ENCODE results near the gene TSC22D3.

Gene TSC22D3

GRCh38 chrX:107750861-107751445, 24.6 kb downstream of the TSC22D3 start:
- no peak overlapping the region for H3K4me3 ChIP-seq (replicated peaks in 1 of 2; ENCODE audit: low read depth in 2 of 2, low read length in 2 of 2)
- TF ChIP-seq CTCF (IDR thresholded peaks at IDR 0.05; ENCODE audit: low read depth, low read length), result no peak
- DNase-seq (ENCODE audit: low read depth in 2 of 2), result no peak

DNA sequence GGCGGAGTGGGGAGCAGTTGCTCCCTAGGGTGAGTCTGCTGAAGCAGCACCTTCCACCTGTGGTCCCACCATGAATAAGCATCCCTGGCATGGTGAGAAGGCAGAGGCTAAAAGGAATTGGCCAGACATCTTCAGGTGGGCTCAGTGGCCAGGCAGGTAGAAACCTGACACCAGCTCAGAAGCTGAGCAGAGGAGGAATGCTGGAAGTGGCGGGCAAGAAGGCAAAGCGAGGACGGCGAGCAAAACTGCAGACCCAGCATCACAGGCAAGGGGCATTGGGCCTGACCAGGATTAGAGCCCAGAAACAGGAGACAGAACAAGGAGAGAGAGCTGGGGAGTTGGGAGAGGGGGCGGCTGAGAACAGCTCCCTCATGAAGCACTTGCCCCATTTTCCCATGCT, 25.3 kb downstream of the TSC22D3 start:
- no peak for TF ChIP-seq CTCF (IDR thresholded peaks at IDR 0.05; ENCODE audit: low read depth, low read length)
- H3K4me3 ChIP-seq (replicated peaks in 1 of 2; ENCODE audit: low read depth in 2 of 2, low read length in 2 of 2), result no peak overlapping the region
- no peak for DNase-seq (ENCODE audit: low read depth in 2 of 2)

DNA sequence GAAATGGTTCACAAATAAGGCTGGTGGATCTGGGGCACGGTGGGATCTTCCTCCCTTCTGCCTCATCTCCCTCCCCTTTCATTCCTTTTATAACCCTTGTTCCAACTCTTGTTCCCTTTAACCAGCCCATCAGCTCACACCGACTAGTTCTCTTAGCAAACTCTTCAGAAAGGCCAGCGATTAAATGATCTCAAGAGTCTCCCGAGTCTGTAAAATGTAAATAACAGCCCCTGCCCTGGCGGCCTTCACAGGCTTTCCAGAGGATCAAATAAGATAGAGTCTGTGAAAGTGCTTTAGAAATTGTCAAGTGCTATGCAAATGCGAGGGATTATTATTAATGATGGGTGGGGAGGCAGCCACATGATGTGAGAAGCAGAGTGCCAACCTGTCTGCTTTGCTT, 27.1 kb downstream of the TSC22D3 start:
- no peak for DNase-seq (ENCODE audit: low read depth in 2 of 2)
- no peak overlapping the region for H3K4me3 ChIP-seq (replicated peaks in 1 of 2; ENCODE audit: low read depth in 2 of 2, low read length in 2 of 2)
- TF ChIP-seq CTCF (IDR thresholded peaks at IDR 0.05; ENCODE audit: low read depth, low read length), result no peak

DNA sequence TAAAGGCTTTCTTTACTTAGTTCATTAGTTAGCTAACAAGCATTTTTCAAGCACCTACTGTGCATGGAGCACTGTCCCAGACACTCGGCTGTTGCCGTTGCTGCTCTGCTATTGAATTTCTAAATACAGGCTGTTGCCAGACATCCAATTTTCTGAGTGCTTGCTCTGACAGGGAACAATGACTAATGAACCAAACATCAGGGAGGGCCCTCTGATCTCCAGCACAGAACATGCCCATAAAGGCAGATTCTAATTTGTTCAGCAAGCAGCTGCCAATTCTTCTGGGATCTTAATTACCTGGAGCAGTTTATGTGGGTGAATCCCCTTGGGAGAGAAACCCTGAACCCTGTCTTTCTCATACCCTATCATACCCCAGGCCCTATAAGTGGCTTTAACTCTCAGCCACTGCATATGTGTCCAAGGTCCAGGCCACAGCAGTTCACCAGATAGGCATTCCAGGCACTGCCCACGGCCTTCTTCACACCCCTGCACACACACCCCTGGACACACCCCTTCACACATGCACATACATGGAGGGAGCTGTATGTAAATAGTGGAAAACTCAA, 27.9 kb downstream of the TSC22D3 start:
- DNase-seq (ENCODE audit: low read depth in 2 of 2), result peak; percentile 63 to 69
- TF ChIP-seq CTCF (IDR thresholded peaks at IDR 0.05; ENCODE audit: low read depth, low read length), result no peak
- no peak overlapping the region for H3K4me3 ChIP-seq (replicated peaks in 1 of 2; ENCODE audit: low read depth in 2 of 2, low read length in 2 of 2)

- no peak for TF ChIP-seq CTCF (IDR thresholded peaks at IDR 0.05; ENCODE audit: low read depth, low read length)
- no peak overlapping the region for H3K4me3 ChIP-seq (replicated peaks in 1 of 2; ENCODE audit: low read depth in 2 of 2, low read length in 2 of 2)
- DNase-seq (ENCODE audit: low read depth in 2 of 2), result no peak
Measured at GRCh38 chrX:107744868-107745267, 30.7 kb downstream of the TSC22D3 start.

- no peak overlapping the region for H3K4me3 ChIP-seq (replicated peaks in 1 of 2; ENCODE audit: low read depth in 2 of 2, low read length in 2 of 2)
- DNase-seq (ENCODE audit: low read depth in 2 of 2), result no peak
- no peak for TF ChIP-seq CTCF (IDR thresholded peaks at IDR 0.05; ENCODE audit: low read depth, low read length)
Measured at GRCh38 chrX:107743995-107744394, 31.6 kb downstream of the TSC22D3 start.
